Stimulated activated naive CD8-positive, alpha-beta T cell treated with anti-CD3 and anti-CD28 coated beads, Interleukin-15, amount 100 ng/mL, for 72 hours (primary cell): ENCODE data around the gene RNF13.

ENCODE experiments used
- ATAC-seq: fragments of 150-1000 bp; cut with Tn5 transposase; 2 replicates; pipeline ENCODE4 v1.10.0; 2021; ENCODE audit warnings: mild to moderate bottlenecking, moderate library complexity
- DNase-seq, 2 donors: peaks; one replicate each; pipeline ENCODE4 v3.0.0; 2021 to 2022
- H3K27ac Mint-ChIP-seq, 2 donors: one replicate each; pipeline ENCODE4 v1.8.0; 2022; ENCODE audit warnings: mild to moderate bottlenecking in 2 of 2, mixed read lengths in 2 of 2, moderate library complexity in 2 of 2
- H3K27me3 Mint-ChIP-seq: one replicate; pipeline ENCODE4 v1.8.0; 2022; ENCODE audit warnings: mixed read lengths
- H3K4me1 Mint-ChIP-seq: one replicate; pipeline ENCODE4 v1.8.0; 2022; ENCODE audit warnings: mild to moderate bottlenecking, mixed read lengths
- H3K4me3 Mint-ChIP-seq, 2 donors: one replicate each; pipeline ENCODE4 v1.8.0; 2022; ENCODE audit warnings: mild to moderate bottlenecking in 2 of 2, mixed read lengths in 2 of 2, moderate library complexity in 1 of 2
- H3K9me3 Mint-ChIP-seq, 2 donors: one replicate each; pipeline ENCODE4 v1.8.0; 2022; ENCODE audit warnings: mixed read lengths in 2 of 2

The RNF13 gene

GRCh38 chr3:149812606-149813366 is at the start of gene RNF13:
RNF13 (plus strand) TSS chr3:149813215; CDS start chr3:149846027, 32,812 bp downstream.
- no peaks in the 10 kb centered on the region for H3K27me3 Mint-ChIP-seq
- peak within 1 kb of the TSS; percentile 96 to 99 for H3K4me3 Mint-ChIP-seq
- H3K4me1 Mint-ChIP-seq, result peaks cover 46% of the 10 kb centered on the region
- DNase-seq (peak; percentile 85 to 93), ATAC-seq (peak; percentile 96)
- peak within 1 kb of the TSS; percentile 99 to 100 for H3K27ac Mint-ChIP-seq
- H3K9me3 Mint-ChIP-seq, result no peaks in the 10 kb centered on the region

- no peaks in the 10 kb centered on the region for H3K9me3 Mint-ChIP-seq
- H3K4me1 Mint-ChIP-seq, result no peaks in the 10 kb centered on the region
- no peak for DNase-seq
- no peak for ATAC-seq
- no peak overlapping the region for H3K4me3 Mint-ChIP-seq
- H3K27me3 Mint-ChIP-seq, result peaks cover 14% of the 10 kb centered on the region
- H3K27ac Mint-ChIP-seq, result no peak overlapping the region
Observed at GRCh38 chr3:149763565-149764195, 49.3 kb upstream of the RNF13 start.

GRCh38 chr3:149764302-149764701 is 48.7 kb upstream of the RNF13 start:
- Mint-ChIP-seq H3K4me3 (no peak overlapping the region), H3K4me1 (no peaks in the 10 kb centered on the region), H3K9me3 (no peaks in the 10 kb centered on the region), H3K27me3 (peaks cover 14% of the 10 kb centered on the region), H3K27ac (no peak overlapping the region)
- DNase-seq (no peak), ATAC-seq (no peak)

GRCh38 chr3:149765762-149766334 is 47.2 kb upstream of the RNF13 start:
- ATAC-seq (no peak), DNase-seq (no peak)

GRCh38 chr3:149767720-149768119 is 45.3 kb upstream of the RNF13 start:
- no peak for DNase-seq
- ATAC-seq, result no peak
- H3K27me3 Mint-ChIP-seq, result peaks cover 25% of the 10 kb centered on the region
- H3K4me3 Mint-ChIP-seq, result no peak overlapping the region
- H3K9me3 Mint-ChIP-seq, result no peaks in the 10 kb centered on the region
- no peaks in the 10 kb centered on the region for H3K4me1 Mint-ChIP-seq
- H3K27ac Mint-ChIP-seq, result no peak overlapping the region

More at GRCh38 chr3:149765762-149766334, 47.2 kb upstream of the RNF13 start:
- Mint-ChIP-seq H3K4me1 (no peaks in the 10 kb centered on the region), H3K4me3 (no peak overlapping the region), H3K27me3 (peaks cover 15% of the 10 kb centered on the region), H3K27ac (no peak overlapping the region), H3K9me3 (no peaks in the 10 kb centered on the region)

GRCh38 chr3:149768704-149769103 is 44.3 kb upstream of the RNF13 start:
- H3K27me3 Mint-ChIP-seq, result peaks cover 25% of the 10 kb centered on the region
- peak overlapping the region in 1 of 2 donors; percentile 37 for H3K27ac Mint-ChIP-seq
- DNase-seq (no peak), ATAC-seq (no peak)
- H3K4me3 Mint-ChIP-seq, result no peak overlapping the region
- no peaks in the 10 kb centered on the region for H3K9me3 Mint-ChIP-seq
- H3K4me1 Mint-ChIP-seq, result no peaks in the 10 kb centered on the region

- Mint-ChIP-seq H3K27ac (no peak overlapping the region), H3K4me3 (no peak overlapping the region), H3K9me3 (no peaks in the 10 kb centered on the region), H3K27me3 (peaks cover 25% of the 10 kb centered on the region), H3K4me1 (no peaks in the 10 kb centered on the region)
- DNase-seq, result no peak
- ATAC-seq, result no peak
Observed at GRCh38 chr3:149770246-149770645, 42.8 kb upstream of the RNF13 start.

GRCh38 chr3:149771652-149772271 is 41.3 kb upstream of the RNF13 start:
- ATAC-seq (no peak), DNase-seq (peak; percentile 23 to 24)
- no peak overlapping the region for H3K27ac Mint-ChIP-seq

GRCh38 chr3:149772861-149773260 is 40.2 kb upstream of the RNF13 start:
- H3K4me1 Mint-ChIP-seq, result no peaks in the 10 kb centered on the region
- peaks cover 10% of the 10 kb centered on the region for H3K27me3 Mint-ChIP-seq
- no peak overlapping the region for H3K4me3 Mint-ChIP-seq
- ATAC-seq, result no peak
- H3K27ac Mint-ChIP-seq, result no peak overlapping the region
- H3K9me3 Mint-ChIP-seq, result no peaks in the 10 kb centered on the region
- DNase-seq, result no peak

More at GRCh38 chr3:149771652-149772271, 41.3 kb upstream of the RNF13 start:
- Mint-ChIP-seq H3K4me1 (no peaks in the 10 kb centered on the region), H3K27me3 (peaks cover 14% of the 10 kb centered on the region), H3K4me3 (no peak overlapping the region), H3K9me3 (no peaks in the 10 kb centered on the region)

GRCh38 chr3:149776170-149776569 is 36.8 kb upstream of the RNF13 start:
- H3K9me3 Mint-ChIP-seq, result no peaks in the 10 kb centered on the region
- H3K4me1 Mint-ChIP-seq, result no peaks in the 10 kb centered on the region
- no peak for ATAC-seq
- no peak overlapping the region for H3K4me3 Mint-ChIP-seq
- DNase-seq, result no peak
- H3K27ac Mint-ChIP-seq, result no peak overlapping the region
- peaks cover 7% of the 10 kb centered on the region for H3K27me3 Mint-ChIP-seq

GRCh38 chr3:149777414-149778214 is 35.4 kb upstream of the RNF13 start:
- DNase-seq, result no peak
- no peaks in the 10 kb centered on the region for H3K9me3 Mint-ChIP-seq
- H3K27ac Mint-ChIP-seq, result no peak overlapping the region
- H3K27me3 Mint-ChIP-seq, result no peaks in the 10 kb centered on the region
- no peaks in the 10 kb centered on the region for H3K4me1 Mint-ChIP-seq
- ATAC-seq, result no peak
- no peak overlapping the region for H3K4me3 Mint-ChIP-seq

- Mint-ChIP-seq H3K27me3 (peaks cover 8% of the 10 kb centered on the region), H3K27ac (no peak overlapping the region), H3K4me3 (no peak overlapping the region), H3K9me3 (no peaks in the 10 kb centered on the region), H3K4me1 (no peaks in the 10 kb centered on the region)
- DNase-seq (no peak), ATAC-seq (no peak)
Observed at GRCh38 chr3:149781211-149781610, 31.8 kb upstream of the RNF13 start.

- Mint-ChIP-seq H3K27me3 (peaks cover 12% of the 10 kb centered on the region), H3K4me1 (no peaks in the 10 kb centered on the region), H3K27ac (no peak overlapping the region), H3K4me3 (no peak overlapping the region), H3K9me3 (no peaks in the 10 kb centered on the region)
- ATAC-seq (no peak), DNase-seq (no peak)
Observed at GRCh38 chr3:149781741-149782140, 31.3 kb upstream of the RNF13 start.

- no peaks in the 10 kb centered on the region for H3K4me1 Mint-ChIP-seq
- H3K4me3 Mint-ChIP-seq, result no peak overlapping the region
- DNase-seq (no peak), ATAC-seq (no peak)
- H3K27me3 Mint-ChIP-seq, result peaks cover 23% of the 10 kb centered on the region
- H3K27ac Mint-ChIP-seq, result no peak overlapping the region
- no peaks in the 10 kb centered on the region for H3K9me3 Mint-ChIP-seq
Observed at GRCh38 chr3:149783576-149783975, 29.4 kb upstream of the RNF13 start.

- no peak overlapping the region for H3K27ac Mint-ChIP-seq
- H3K4me3 Mint-ChIP-seq, result no peak overlapping the region
- H3K9me3 Mint-ChIP-seq, result no peaks in the 10 kb centered on the region
- ATAC-seq, result no peak
- H3K4me1 Mint-ChIP-seq, result no peaks in the 10 kb centered on the region
- peaks cover 23% of the 10 kb centered on the region for H3K27me3 Mint-ChIP-seq
- DNase-seq, result no peak
Observed at GRCh38 chr3:149784064-149784704, 28.8 kb upstream of the RNF13 start.
